Measurements from ENCODE around the gene NFKB2.

DNA sequence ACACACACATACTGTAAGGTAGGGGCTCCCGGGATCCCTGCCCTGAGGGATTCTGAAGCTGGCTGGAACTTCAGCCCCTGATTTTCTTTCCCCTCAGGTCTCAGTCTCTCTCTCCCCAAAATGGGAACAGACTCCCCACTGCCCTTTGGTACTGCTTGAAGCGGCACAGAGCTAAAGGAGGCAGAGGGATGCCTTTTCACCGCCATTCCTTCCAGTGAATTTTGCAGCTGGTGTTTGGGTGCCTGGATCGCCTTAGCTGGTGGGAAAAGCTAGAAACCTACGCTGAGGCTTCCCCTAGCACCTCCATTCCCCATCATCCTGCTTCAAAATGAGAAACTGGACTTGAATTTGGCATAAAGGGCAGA is 39.6 kb downstream of the NFKB2 start:
- TF ChIP-seq, protein P1, sequence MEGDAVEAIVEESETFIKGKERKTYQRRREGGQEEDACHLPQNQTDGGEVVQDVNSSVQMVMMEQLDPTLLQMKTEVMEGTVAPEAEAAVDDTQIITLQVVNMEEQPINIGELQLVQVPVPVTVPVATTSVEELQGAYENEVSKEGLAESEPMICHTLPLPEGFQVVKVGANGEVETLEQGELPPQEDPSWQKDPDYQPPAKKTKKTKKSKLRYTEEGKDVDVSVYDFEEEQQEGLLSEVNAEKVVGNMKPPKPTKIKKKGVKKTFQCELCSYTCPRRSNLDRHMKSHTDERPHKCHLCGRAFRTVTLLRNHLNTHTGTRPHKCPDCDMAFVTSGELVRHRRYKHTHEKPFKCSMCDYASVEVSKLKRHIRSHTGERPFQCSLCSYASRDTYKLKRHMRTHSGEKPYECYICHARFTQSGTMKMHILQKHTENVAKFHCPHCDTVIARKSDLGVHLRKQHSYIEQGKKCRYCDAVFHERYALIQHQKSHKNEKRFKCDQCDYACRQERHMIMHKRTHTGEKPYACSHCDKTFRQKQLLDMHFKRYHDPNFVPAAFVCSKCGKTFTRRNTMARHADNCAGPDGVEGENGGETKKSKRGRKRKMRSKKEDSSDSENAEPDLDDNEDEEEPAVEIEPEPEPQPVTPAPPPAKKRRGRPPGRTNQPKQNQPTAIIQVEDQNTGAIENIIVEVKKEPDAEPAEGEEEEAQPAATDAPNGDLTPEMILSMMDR (IDR thresholded peaks at IDR 0.05): no peak
- TF ChIP-seq POLR2A (IDR thresholded peaks at IDR 0.05): no peak

Data from vagina (tissue), 2 donors.